Esophagus squamous epithelium (tissue), 4 donors: ENCODE measurements around the gene GPC5.

ENCODE experiments used
- CTCF ChIP-seq, 6 experiments: fragments of 450-650 bp in 4 of 6; fragments of 200-600 bp in 2 of 6; sonication (generic) in 2 of 6; IDR thresholded peaks; one replicate each; pipeline ENCODE4 v1.5.1; 2016 to 2019; ENCODE audit warnings: antibody characterized with exemption in 6 of 6, mild to moderate bottlenecking in 4 of 6, moderate library complexity in 4 of 6
- POLR2A ChIP-seq, 4 donors: fragments of 450-650 bp; IDR thresholded peaks; one replicate each; pipeline ENCODE4 v1.6.1; 2017; ENCODE audit warnings: antibody characterized with exemption in 4 of 4, mild to moderate bottlenecking in 4 of 4, moderate library complexity in 3 of 4

- TF ChIP-seq CTCF (IDR thresholded peaks at IDR 0.05) (no peak), POLR2A (IDR thresholded peaks at IDR 0.05) (no peak)
Measured at GRCh38 chr13:92830821-92831220, 1432.4 kb downstream of the GPC5 start.
